ENCODE measurements around the gene NAPG. TPM values are rescaled to one million over a fixed set of nuclear protein-coding genes. Genes with fewer than 3 reads are reported as not detected.

Gene NAPG
- 10 to 100 TPM; 27.1 to 34.7 (median 31.0) TPM for total RNA-seq

GRCh38 chr18:10525697-10526560 is at the start of gene NAPG:
TSS of gene NAPG (plus strand) at chr18:10526027. CDS start at chr18:10526103, 76 bp downstream.
- no peaks in the 10 kb centered on the region for H3K27me3 ChIP-seq
- H3K4me3 ChIP-seq, result peak within 1 kb of the TSS; percentile 76 to 98 (median 87)
- 0 to 3% methylated on average over 14 to 26 of the region's 68 CpGs for WGBS, 2 donors
- no peaks in the 10 kb centered on the region for H3K36me3 ChIP-seq
- H3K9me3 ChIP-seq, result no peaks in the 10 kb centered on the region
- peak in 1 of 6 experiments; percentile 48 for TF ChIP-seq CTCF (IDR thresholded peaks at IDR 0.05)
- peak in 2 of 4 donors; percentile 47 to 59 for TF ChIP-seq POLR2A (IDR thresholded peaks at IDR 0.05)
- intact Hi-C loops (cut with DNase I), result no loop called here
- DNase-seq, result peak; percentile 63
- peak within 1 kb of the TSS; percentile 94 to 99 (median 96) for H3K27ac ChIP-seq
- peaks cover 13 to 56% (median 31%) of the 10 kb centered on the region in 3 donors for H3K4me1 ChIP-seq

- Histone ChIP-seq H3K4me1 (peaks cover 9 to 39% (median 10%) of the 10 kb centered on the region in 3 donors), H3K4me3 (no peak overlapping the region), H3K27me3 (no peaks in the 10 kb centered on the region), H3K9me3 (no peaks in the 10 kb centered on the region), H3K36me3 (peaks cover 0 to 78% (median 0%) of the 10 kb centered on the region in 3 donors), H3K27ac (peak overlapping the region in 2 of 4 donors; percentile 50 to 61)
- no peak for TF ChIP-seq CTCF (IDR thresholded peaks at IDR 0.05)
- TF ChIP-seq POLR2A (IDR thresholded peaks at IDR 0.05), result no peak
- DNase-seq, result no peak
- WGBS, 2 donors, result 13 to 31% methylated on average over 9 of the region's 9 CpGs
- intact Hi-C loops (cut with DNase I), result no loop called here
These were observed 49.5 kb upstream of the NAPG start for GRCh38 chr18:10476338-10476791.

GRCh38 chr18:10477121-10477862 is 48.5 kb upstream of the NAPG start:
- no peak for TF ChIP-seq CTCF (IDR thresholded peaks at IDR 0.05)
- no peak for TF ChIP-seq POLR2A (IDR thresholded peaks at IDR 0.05)
- Histone ChIP-seq H3K4me3 (no peak overlapping the region), H3K36me3 (peaks cover 0 to 78% (median 0%) of the 10 kb centered on the region in 3 donors), H3K9me3 (no peaks in the 10 kb centered on the region), H3K27me3 (no peaks in the 10 kb centered on the region), H3K27ac (peak overlapping the region in 1 of 4 donors; percentile 61), H3K4me1 (peaks cover 9 to 48% (median 10%) of the 10 kb centered on the region in 3 donors)
- DNase-seq, result no peak
- 51 to 55% methylated on average over 2 of the region's 3 CpGs for WGBS, 2 donors
- intact Hi-C loops (cut with DNase I), result no loop called here

- Histone ChIP-seq H3K36me3 (peaks cover 0 to 78% (median 0%) of the 10 kb centered on the region in 3 donors), H3K27me3 (no peaks in the 10 kb centered on the region), H3K27ac (no peak overlapping the region), H3K9me3 (no peaks in the 10 kb centered on the region), H3K4me3 (no peak overlapping the region), H3K4me1 (peaks cover 9 to 51% (median 10%) of the 10 kb centered on the region in 3 donors)
- WGBS, 2 donors, result 91 to 93% methylated on average over 1 of the region's 2 CpGs
- TF ChIP-seq POLR2A (IDR thresholded peaks at IDR 0.05) (no peak), CTCF (IDR thresholded peaks at IDR 0.05) (no peak)
- no peak for DNase-seq
- intact Hi-C loops (cut with DNase I), result no loop called here
These were observed 48.0 kb upstream of the NAPG start for GRCh38 chr18:10477863-10478260.
